MCF 10A (cell line): ENCODE data around the gene VSNL1. TPM values are rescaled to one million over a fixed set of nuclear protein-coding genes. Genes with fewer than 3 reads are reported as not detected.

ENCODE experiments used
- BruUV-seq: library from RNA; stranded (reverse); fragments of 400-500 nt; replicated peaks from 2 replicates; lab custom pipeline; 2021; lab: Mats Ljungman, UMichigan
- CTCF ChIA-PET: fragments of 300-600 bp; sonication (Branson Sonifier 250); formaldehyde crosslinking; extraction: SDS; loops from one replicate; lab custom pipeline; 2021; ENCODE audit warnings: antibody characterized with exemption, inconsistent platforms; lab: Yijun Ruan, JAX
- POLR2A ChIA-PET: fragments of 300-600, 350-650 bp; sonication (Branson Sonifier 250); formaldehyde crosslinking; extraction: SDS; loops from one replicate; lab custom pipeline; 2020; ENCODE audit warnings: antibody characterized with exemption, inconsistent platforms; lab: Yijun Ruan, JAX
- DNase-seq: peaks from one replicate; pipeline ENCODE4 v3.0.0-alpha.2; 2018; ENCODE audit not compliant: unreplicated experiment
- H3K27ac Mint-ChIP-seq: one replicate; pipeline ENCODE4 v1.8.0; 2022; ENCODE audit warnings: mild to moderate bottlenecking, low read depth, mixed read lengths; ENCODE audit not compliant: unreplicated experiment
- H3K27me3 Mint-ChIP-seq: one replicate; pipeline ENCODE4 v1.8.0; 2022; ENCODE audit warnings: mixed read lengths; ENCODE audit not compliant: insufficient read depth, unreplicated experiment
- H3K36me3 Mint-ChIP-seq: one replicate; pipeline ENCODE4 v1.8.0; 2022; ENCODE audit warnings: mild to moderate bottlenecking, moderate library complexity, mixed read lengths; ENCODE audit not compliant: insufficient read depth, unreplicated experiment
- H3K4me1 Mint-ChIP-seq: one replicate; pipeline ENCODE4 v1.8.0; 2022; ENCODE audit warnings: mixed read lengths; ENCODE audit not compliant: insufficient read depth, unreplicated experiment
- H3K4me3 Mint-ChIP-seq: one replicate; pipeline ENCODE4 v1.8.0; 2022; ENCODE audit warnings: mild to moderate bottlenecking, moderate library complexity, mixed read lengths; ENCODE audit not compliant: unreplicated experiment
- H3K9me3 Mint-ChIP-seq: one replicate; pipeline ENCODE4 v1.8.0; 2022; ENCODE audit warnings: mixed read lengths; ENCODE audit not compliant: unreplicated experiment
- CTCF ChIP-seq: fragments of 200-600 bp; IDR thresholded peaks from one replicate; pipeline ENCODE4 v1.8.0; 2022; ENCODE audit warnings: antibody characterized with exemption, mild to moderate bottlenecking; ENCODE audit not compliant: unreplicated experiment
- intact Hi-C: fragments of 100-400 bp; cut with micrococcal nuclease; formaldehyde crosslinking; loops from 2 replicates; pipeline ENCODE4 v1.14.1; 2022
- total RNA-seq: library from RNA; stranded (reverse); gene quantifications from 2 replicates; pipeline ENCODE4 v1.2.3, GENCODE V29; 2022

Gene VSNL1
- total RNA-seq, 1 experiment from 2014 or later: 2.4 TPM

GRCh38 chr2:17543848-17544247, 3.4 kb downstream of the VSNL1 start:
- no peak overlapping the region for H3K4me3 Mint-ChIP-seq
- POLR2A ChIA-PET: interaction anchor here (0.8 to 2.6 kb wide), 8 partner anchors 22 to 102 kb away, joined by 3 to 12 read pairs (median 4); partner anchors contain the start of gene RAD51AP2
- no peaks in the 10 kb centered on the region for H3K27me3 Mint-ChIP-seq
- H3K9me3 Mint-ChIP-seq: no peaks in the 10 kb centered on the region
- intact Hi-C loops: loop anchor here (2.0 to 10.0 kb wide), 3 partner anchors 45 to 239 kb away; no protein-coding TSS in a partner anchor
- TF ChIP-seq CTCF: no peak
- peaks cover 6% of the 10 kb centered on the region for H3K36me3 Mint-ChIP-seq
- peaks cover 31% of the 10 kb centered on the region for H3K4me1 Mint-ChIP-seq
- no peak overlapping the region for H3K27ac Mint-ChIP-seq
- BruUV-seq: no TSS peak
- CTCF ChIA-PET: interaction anchor here (0.7 to 1.3 kb wide), 4 partner anchors 34 to 922 kb away, joined by 3 to 6 read pairs (median 4); no protein-coding TSS in a partner anchor
- no peak for DNase-seq

DNA sequence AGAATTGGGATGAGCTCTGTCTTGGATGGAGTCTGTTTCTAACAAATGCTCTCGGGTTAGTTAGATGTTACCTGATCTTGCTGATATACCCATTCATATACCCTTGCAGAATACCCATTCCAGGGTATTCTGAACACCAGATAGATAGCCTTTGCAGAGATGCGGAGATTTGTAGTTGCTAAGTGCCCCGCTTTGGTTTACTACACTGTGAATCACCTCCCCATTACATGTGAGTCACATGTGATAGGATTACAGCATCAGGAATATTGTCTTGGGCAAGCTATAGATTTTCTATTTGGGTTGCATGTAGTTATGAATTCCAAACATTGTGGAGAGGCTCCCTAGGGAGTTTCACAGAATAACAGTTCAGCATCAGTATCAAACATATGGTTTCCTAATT, 3.8 kb downstream of the VSNL1 start:
- Mint-ChIP-seq H3K4me1 (peaks cover 28% of the 10 kb centered on the region), H3K36me3 (peaks cover 6% of the 10 kb centered on the region), H3K27me3 (no peaks in the 10 kb centered on the region), H3K9me3 (no peaks in the 10 kb centered on the region), H3K4me3 (no peak overlapping the region), H3K27ac (no peak overlapping the region)
- TF ChIP-seq CTCF: no peak
- no TSS peak for BruUV-seq
- peak; percentile 68 for DNase-seq
- ChIA-PET POLR2A (interaction anchor here (0.8 to 2.6 kb wide), 8 partner anchors 22 to 102 kb away, joined by 3 to 12 read pairs (median 4); partner anchors contain the start of gene RAD51AP2), CTCF (interaction anchor here (0.6 to 1.3 kb wide), 4 partner anchors 101 to 923 kb away, joined by 3 to 6 read pairs (median 4); no protein-coding TSS in a partner anchor)
- intact Hi-C loops: loop anchor here (2.0 to 10.0 kb wide), 3 partner anchors 45 to 239 kb away; no protein-coding TSS in a partner anchor

DNA sequence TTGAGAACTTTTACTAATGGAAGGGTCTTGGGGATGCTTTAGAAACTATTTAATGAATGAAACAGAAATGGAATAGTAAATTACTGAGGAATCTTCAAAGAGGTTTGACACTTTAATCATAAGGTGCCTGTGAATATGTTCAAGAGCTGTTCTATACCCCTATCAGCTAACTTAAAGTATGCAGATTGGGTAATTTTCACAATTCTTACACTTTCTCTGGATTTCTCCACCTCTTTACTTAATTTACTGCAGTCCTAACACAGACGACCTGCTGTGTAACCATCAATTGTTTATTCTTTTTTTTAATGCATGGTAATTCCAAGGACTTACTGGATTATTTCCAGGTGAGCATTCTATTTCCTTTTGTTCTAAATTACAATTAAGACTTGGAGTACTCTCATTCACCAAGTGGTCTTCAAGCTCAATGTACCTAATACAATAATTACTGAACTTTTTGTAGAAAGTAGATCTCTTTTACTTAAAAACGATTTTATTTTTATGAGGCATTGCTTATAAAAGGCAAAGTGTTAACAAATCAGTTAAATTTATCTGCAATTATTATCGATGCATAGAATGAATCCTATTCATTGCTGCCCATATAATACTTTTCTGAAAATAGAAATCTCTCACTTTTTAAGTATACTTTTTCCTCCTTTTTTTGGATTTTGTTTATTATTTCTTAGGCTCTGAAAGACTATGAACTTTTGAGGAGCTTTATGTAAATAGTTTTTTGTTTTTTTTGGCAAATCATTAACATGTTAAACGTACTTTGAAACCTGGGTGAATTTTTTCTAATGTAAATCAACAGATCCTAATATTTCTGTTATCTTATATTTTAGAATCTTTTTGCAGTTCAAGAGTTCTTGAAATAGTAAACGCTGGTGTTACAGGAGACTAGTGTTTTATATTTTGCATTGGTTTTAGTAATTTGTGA, 5.5 kb downstream of the VSNL1 start:
- ChIA-PET POLR2A (interaction anchor here (0.6 to 1.4 kb wide), 3 partner anchors 11 to 878 kb away, joined by 3 to 4 read pairs (median 3); partner anchors contain the start of gene RAD51AP2), CTCF (interaction anchor here (0.7 to 1.4 kb wide), 2 partner anchors 16 to 71 kb away, joined by 3 to 5 read pairs; no protein-coding TSS in a partner anchor)
- Mint-ChIP-seq H3K4me3 (no peak overlapping the region), H3K27ac (no peak overlapping the region), H3K9me3 (no peaks in the 10 kb centered on the region), H3K4me1 (peaks cover 19% of the 10 kb centered on the region), H3K36me3 (no peaks in the 10 kb centered on the region), H3K27me3 (no peaks in the 10 kb centered on the region)
- DNase-seq: no peak
- no peak for TF ChIP-seq CTCF
- intact Hi-C loops: loop anchor here (2.0 to 10.0 kb wide), 2 partner anchors 43 to 241 kb away; no protein-coding TSS in a partner anchor
- no TSS peak for BruUV-seq

DNA sequence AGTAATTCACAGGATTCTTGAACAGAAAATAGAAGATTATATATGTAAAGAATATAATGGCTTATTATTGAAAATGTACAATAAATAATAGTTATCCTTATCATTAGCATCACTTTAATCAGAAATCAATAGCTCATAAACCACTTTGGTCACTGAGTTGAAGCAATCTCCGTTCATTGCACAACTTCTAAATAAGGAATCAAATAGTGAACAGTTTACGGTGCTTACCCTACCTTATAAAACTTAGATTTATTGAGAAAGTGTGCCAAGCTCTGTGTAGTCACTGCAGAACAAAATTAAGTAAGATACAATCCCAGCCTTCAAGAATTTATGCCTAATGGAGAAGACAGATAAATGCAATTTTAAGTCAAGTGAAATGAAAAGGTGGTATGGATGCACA, 6.7 kb downstream of the VSNL1 start:
- TF ChIP-seq CTCF: no peak
- peaks cover 11% of the 10 kb centered on the region for H3K4me1 Mint-ChIP-seq
- intact Hi-C loops: loop anchor here (10.0 kb wide), 1 partner anchor 242 kb away; no protein-coding TSS in a partner anchor
- no peaks in the 10 kb centered on the region for H3K9me3 Mint-ChIP-seq
- H3K27me3 Mint-ChIP-seq: no peaks in the 10 kb centered on the region
- no TSS peak for BruUV-seq
- ChIA-PET CTCF (interaction anchor here (0.7 to 1.0 kb wide), 2 partner anchors 56 to 124 kb away, joined by 4 to 6 read pairs; no protein-coding TSS in a partner anchor), POLR2A (interaction anchor here (1.9 kb wide), 1 partner anchor 9 kb away, joined by 8 read pairs; no protein-coding TSS in a partner anchor)
- no peaks in the 10 kb centered on the region for H3K36me3 Mint-ChIP-seq
- DNase-seq: no peak
- no peak overlapping the region for H3K4me3 Mint-ChIP-seq
- H3K27ac Mint-ChIP-seq: no peak overlapping the region
